A673 (cell line): Measurements from ENCODE around the gene NCAPH2.

Experiments used
- CTCF ChIP-seq: fragments of 300-800, 200-600 bp; sonication (generic); conservative IDR thresholded peaks from 2 replicates; pipeline ENCODE4 v1.5.1; 2017; ENCODE audit warnings: low read depth, mild to moderate bottlenecking, antibody characterized with exemption, low read length, moderate library complexity, mixed read lengths
- EZH2 ChIP-seq: fragments of 200-600 bp; sonication (generic); IDR thresholded peaks from 2 replicates; pipeline ENCODE4 v1.6.1; 2017; ENCODE audit warnings: borderline replicate concordance, low read depth, mild to moderate bottlenecking, mixed read lengths, antibody characterized with exemption, low read length; ENCODE audit not compliant: poor library complexity, severe bottlenecking

DNA sequence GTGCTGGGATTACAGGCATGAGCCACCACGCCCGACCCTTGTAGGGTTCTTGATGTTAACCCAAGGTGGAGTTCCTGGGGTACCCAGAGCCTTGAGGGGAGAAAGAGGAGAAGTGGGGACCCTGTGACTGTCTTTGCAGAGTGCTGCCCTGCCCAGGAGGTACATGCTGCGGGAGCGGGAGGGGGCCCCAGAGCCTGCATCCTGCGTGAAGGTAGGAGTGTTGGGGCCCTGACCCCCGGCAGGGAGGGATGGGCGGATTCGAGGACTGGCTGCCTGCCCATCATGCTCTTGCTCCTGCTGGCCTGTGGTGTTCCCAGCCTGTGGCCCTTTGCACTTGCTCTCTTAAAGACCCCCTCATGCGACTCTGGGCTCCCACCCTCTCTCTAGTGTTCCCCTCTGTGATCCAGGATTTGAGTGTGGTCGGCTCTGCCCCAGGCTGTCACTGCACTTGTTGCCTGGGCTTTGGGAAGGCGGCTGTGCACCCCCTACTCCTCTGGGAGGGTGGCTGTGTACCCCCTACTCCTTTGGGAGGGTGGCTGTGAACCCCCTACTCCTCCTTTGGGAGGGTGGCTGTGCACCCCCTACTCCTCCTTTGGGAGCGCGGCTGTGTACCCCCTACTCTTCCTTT is 12.9 kb downstream of the NCAPH2 start:
- TF ChIP-seq CTCF = no peak
- no peak for TF ChIP-seq EZH2
